GM23338 (cell line): ENCODE data around the gene GSN. TPM values are rescaled to one million over a fixed set of nuclear protein-coding genes. Genes with fewer than 3 reads are reported as not detected.
A peak's percentile ranks its signal among the peaks of the same experiment; 100 is the strongest.

ENCODE experiments used
- ATAC-seq: fragments of 200-7000 bp; cut with Tn5 transposase; 3 replicates; pipeline ENCODE4 v1.9.1; 2020
- DNase-seq: peaks from one replicate; pipeline ENCODE4 v3.0.0-alpha.2; 2015; ENCODE audit warnings: low spot score
- H2AFZ ChIP-seq: fragments of 200-600 bp; sonication (generic); 2 replicates; pipeline ENCODE4 v1.8.0; 2016; ENCODE audit warnings: antibody characterized with exemption, mild to moderate bottlenecking, moderate library complexity
- H3F3A ChIP-seq: fragments of 200-600 bp; sonication (generic); replicated peaks from 2 replicates; pipeline ENCODE4 v1.8.0; 2017; ENCODE audit warnings: antibody characterized with exemption, mixed run types, low read depth
- H3K27ac ChIP-seq: fragments of 200-600 bp; sonication (generic); 2 replicates; pipeline ENCODE4 v1.6.1; 2016; ENCODE audit warnings: low read depth
- H3K27me3 ChIP-seq: fragments of 200-600 bp; sonication (generic); 2 replicates; pipeline ENCODE4 v1.8.0; 2016; ENCODE audit warnings: mild to moderate bottlenecking, mixed run types, moderate library complexity; ENCODE audit not compliant: insufficient read depth
- H3K36me3 ChIP-seq: fragments of 200-600 bp; sonication (generic); 2 replicates; pipeline ENCODE4 v1.8.0; 2016; ENCODE audit warnings: mild to moderate bottlenecking; ENCODE audit not compliant: insufficient read depth
- H3K4me1 ChIP-seq: fragments of 200-600 bp; sonication (generic); 2 replicates; pipeline ENCODE4 v1.8.0; 2016; ENCODE audit warnings: mild to moderate bottlenecking, moderate library complexity; ENCODE audit not compliant: insufficient read depth
- H3K4me2 ChIP-seq: fragments of 200-600 bp; sonication (generic); 2 replicates; pipeline ENCODE4 v1.7.1; 2017; ENCODE audit warnings: mixed run types
- H3K4me3 ChIP-seq: fragments of 200-600 bp; sonication (generic); 2 replicates; pipeline ENCODE4 v1.6.1; 2016; ENCODE audit warnings: mixed run types
- H3K79me2 ChIP-seq: fragments of 200-600 bp; sonication (generic); replicated peaks from 2 replicates; pipeline ENCODE4 v1.8.0; 2017; ENCODE audit warnings: mild to moderate bottlenecking; ENCODE audit not compliant: insufficient read depth
- H3K9me2 ChIP-seq: fragments of 200-600 bp; sonication (generic); 2 replicates; pipeline ENCODE4 v1.8.0; 2017; ENCODE audit not compliant: insufficient read depth
- H4K20me1 ChIP-seq: fragments of 200-600 bp; sonication (generic); replicated peaks from 2 replicates; pipeline ENCODE4 v1.8.0; 2017; ENCODE audit warnings: mild to moderate bottlenecking; ENCODE audit not compliant: insufficient read depth
- H3K27ac Mint-ChIP-seq: 2 replicates; pipeline ENCODE4 v1.8.0; 2020; ENCODE audit warnings: inconsistent platforms, mild to moderate bottlenecking, moderate library complexity, mixed read lengths
- H3K27me3 Mint-ChIP-seq: 3 replicates; pipeline ENCODE4 v1.8.0; 2022; ENCODE audit warnings: low read depth, mild to moderate bottlenecking, moderate library complexity, mixed read lengths, inconsistent platforms; ENCODE audit not compliant: insufficient read depth, poor library complexity
- H3K36me3 Mint-ChIP-seq: 3 replicates; pipeline ENCODE4 v1.8.0; 2021; ENCODE audit warnings: low read depth, mild to moderate bottlenecking, inconsistent platforms, moderate library complexity, mixed read lengths
- H3K4me1 Mint-ChIP-seq: 3 replicates; pipeline ENCODE4 v1.8.0; 2020; ENCODE audit warnings: mild to moderate bottlenecking, inconsistent platforms, mixed read lengths
- H3K4me3 Mint-ChIP-seq: 3 replicates; pipeline ENCODE4 v1.8.0; 2021; ENCODE audit warnings: moderate library complexity, mild to moderate bottlenecking, inconsistent platforms, mixed read lengths
- H3K9me3 Mint-ChIP-seq: 3 replicates; pipeline ENCODE4 v1.8.0; 2020; ENCODE audit warnings: moderate library complexity, mild to moderate bottlenecking, inconsistent platforms, mixed read lengths
- CREB1 ChIP-seq: fragments of 250-450 bp; sonication (Bioruptor Pico); IDR thresholded peaks from 2 replicates; pipeline ENCODE4 v1.5.0; 2020; ENCODE audit warnings: low read depth, mild to moderate bottlenecking, moderate library complexity
- CTCF ChIP-seq, 2 experiments: fragments of 200-600 bp in 1 of 2; sonication (generic) in 1 of 2; conservative IDR thresholded peaks; 2 replicates each; pipeline versions ENCODE4 v1.5.1 to v1.6.1; 2016 to 2017; ENCODE audit warnings: antibody characterized with exemption in 2 of 2, low read depth in 2 of 2, mild to moderate bottlenecking in 2 of 2, moderate library complexity in 1 of 2
- ETS1 ChIP-seq: IDR thresholded peaks from 2 replicates; pipeline ENCODE4 v1.6.1; 2016; ENCODE audit warnings: antibody characterized with exemption
- EZH2 ChIP-seq: fragments of 200-600 bp; sonication (generic); IDR thresholded peaks from one replicate; pipeline ENCODE4 v1.8.0; 2017; ENCODE audit warnings: antibody characterized with exemption, mild to moderate bottlenecking, low read depth; ENCODE audit not compliant: unreplicated experiment
- JUNB ChIP-seq: IDR thresholded peaks from one replicate; pipeline ENCODE4 v1.6.1; 2016; ENCODE audit warnings: antibody characterized with exemption; ENCODE audit not compliant: unreplicated experiment
- NANOG ChIP-seq: IDR thresholded peaks from 2 replicates; pipeline ENCODE4 v1.6.1; 2016; ENCODE audit warnings: antibody characterized with exemption, borderline replicate concordance
- POLR2AphosphoS5 ChIP-seq: IDR thresholded peaks from 2 replicates; pipeline ENCODE4 v1.6.1; 2016; ENCODE audit warnings: antibody characterized with exemption, low read depth
- REST ChIP-seq: IDR thresholded peaks from one replicate; pipeline ENCODE4 v1.6.1; 2018; ENCODE audit warnings: antibody characterized with exemption; ENCODE audit not compliant: unreplicated experiment
- STAT1 ChIP-seq: IDR thresholded peaks from one replicate; pipeline ENCODE4 v1.6.1; 2016; ENCODE audit warnings: antibody characterized with exemption; ENCODE audit not compliant: unreplicated experiment
- ZNF114 ChIP-seq: fragments of 250-450 bp; sonication (Bioruptor Pico); IDR thresholded peaks from 2 replicates; pipeline ENCODE4 v1.5.0; 2020; ENCODE audit warnings: mild to moderate bottlenecking, moderate library complexity
- ZNF331 ChIP-seq: fragments of 250-450 bp; sonication (Bioruptor Pico); IDR thresholded peaks from 2 replicates; pipeline ENCODE4 v1.5.0; 2020; ENCODE audit warnings: low read depth, mild to moderate bottlenecking, moderate library complexity
- polyA plus RNA-seq: library from polyadenylated mRNA; unstranded; fragments of >200 nt; fragmentation: Nextera tagmentation; extraction: Ambion mirVana; gene quantifications from 2 replicates; pipeline ENCODE4 v1.2.1, GENCODE V29; 2016
- total RNA-seq: library from RNA; depleted of rRNA; stranded (reverse); fragments of >200 nt; shearing (Covaris generic); gene quantifications from 2 replicates; pipeline ENCODE4 v1.2.3, GENCODE V29; 2014

The GSN gene
- total and polyA plus RNA-seq, 2 experiments from 2014 or later: 30.2 to 85.7 TPM

- no peaks in the 10 kb centered on the region for H4K20me1 ChIP-seq
- no peak overlapping the region for H3K27ac Mint-ChIP-seq
- ATAC-seq (no peak), DNase-seq (no peak)
- H3K4me3 Mint-ChIP-seq: no peak overlapping the region
- H3K36me3 Mint-ChIP-seq: peaks cover 10% of the 10 kb centered on the region; the same call in 2 of the 3 replicates
- H3F3A ChIP-seq: no peaks in the 10 kb centered on the region
- peaks cover 14% of the 10 kb centered on the region for H3K9me3 Mint-ChIP-seq
- peaks cover 10% of the 10 kb centered on the region for H3K27me3 ChIP-seq
- H3K27ac ChIP-seq: 0 out of 2 replicates have a peak overlapping the region, but pooled peaks have one; percentile 30
- no peak overlapping the region for H3K4me3 ChIP-seq
- no peaks in the 10 kb centered on the region for H3K79me2 ChIP-seq
- H3K27me3 Mint-ChIP-seq: peaks cover 31% of the 10 kb centered on the region
- H3K4me2 ChIP-seq: no peak overlapping the region
- peaks cover 11% of the 10 kb centered on the region; the same call in 2 of the 3 replicates for H3K4me1 Mint-ChIP-seq
- no peaks in the 10 kb centered on the region for H3K36me3 ChIP-seq
- H3K9me2 ChIP-seq: no peaks in the 10 kb centered on the region
- no peak for TF ChIP-seq REST
- TF ChIP-seq STAT1: no peak
- TF ChIP-seq CREB1 (CRISPR knock-in tag): no peak
- TF ChIP-seq POLR2AphosphoS5: no peak
- TF ChIP-seq CTCF (conservative IDR thresholded peaks at IDR 0.05; ENCODE audit: low read depth in 2 of 2): no peak
- no peak for TF ChIP-seq EZH2
- no peak for TF ChIP-seq JUNB
- no peak for TF ChIP-seq ZNF114 (CRISPR knock-in tag)
- no peak for TF ChIP-seq ZNF331 (CRISPR knock-in tag)
- no peak for TF ChIP-seq NANOG
- TF ChIP-seq ETS1: no peak
- no peak overlapping the region; the same call in 1 of the 2 replicates for H2AFZ ChIP-seq
- H3K4me1 ChIP-seq: peaks cover 10% of the 10 kb centered on the region
These were observed 105.2 kb downstream of the GSN start for GRCh38 chr9:121373011-121373729.
